HG03097 (cell line): ENCODE data around the gene LGI1.

Source experiments
- ATAC-seq: cut with Tn5 transposase; IDR thresholded peaks from one replicate; pipeline ENCODE4 v1.9.1; 2021; ENCODE audit not compliant: unreplicated experiment, low FRiP score

Gene LGI1

DNA sequence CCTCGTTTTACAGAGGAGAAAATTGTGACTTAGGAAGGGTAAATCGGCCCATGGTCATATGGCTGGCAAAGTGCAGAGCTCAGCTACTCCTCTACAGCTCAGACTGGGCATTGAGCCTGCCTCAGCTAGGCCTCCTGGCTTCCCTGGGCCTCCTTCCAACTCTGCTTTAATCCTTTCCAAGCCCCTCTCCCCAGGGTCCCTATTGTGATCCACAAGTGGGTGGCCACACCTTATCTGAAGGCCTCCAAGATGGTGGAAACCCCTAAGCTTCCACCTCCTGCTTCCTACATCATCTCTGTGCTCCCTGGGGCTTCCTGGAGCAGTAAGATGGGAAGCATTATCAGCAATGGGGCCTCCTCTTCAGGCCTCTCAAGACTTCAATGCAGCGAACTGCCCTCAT lies 3.0 kb upstream of the LGI1 start:
- ATAC-seq: no peak

DNA sequence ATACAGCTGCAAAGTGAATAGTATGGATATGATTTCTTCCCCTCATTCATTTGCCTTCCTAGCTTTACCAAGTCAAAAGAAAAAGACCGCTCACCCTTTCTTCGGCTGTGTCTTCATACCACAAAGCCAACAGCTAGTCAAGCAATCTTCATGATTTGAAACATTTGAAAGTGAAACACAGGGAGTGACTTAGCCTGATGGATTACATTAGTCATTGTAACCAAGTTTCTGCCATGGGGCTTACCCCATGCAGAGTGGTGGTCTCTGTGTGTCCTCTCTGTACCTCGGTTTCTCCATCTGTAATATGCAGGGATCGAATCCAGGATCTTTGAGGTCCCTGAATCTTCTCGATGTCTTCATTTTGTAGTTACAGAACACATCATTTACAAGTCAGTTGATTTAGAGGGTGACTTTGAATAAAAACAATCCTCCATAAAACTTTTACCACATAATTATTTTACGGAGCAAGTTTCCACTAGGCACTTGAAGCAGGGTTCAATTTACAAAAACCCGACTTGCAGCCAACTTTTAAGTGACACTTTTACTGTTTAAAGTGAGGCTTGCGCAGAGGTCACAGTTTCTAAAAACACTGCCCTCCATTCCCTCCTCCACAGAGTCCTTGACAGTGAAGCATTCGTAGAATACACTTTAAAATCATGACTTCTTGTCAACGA lies 2.2 kb upstream of the LGI1 start:
- ATAC-seq: no peak

DNA sequence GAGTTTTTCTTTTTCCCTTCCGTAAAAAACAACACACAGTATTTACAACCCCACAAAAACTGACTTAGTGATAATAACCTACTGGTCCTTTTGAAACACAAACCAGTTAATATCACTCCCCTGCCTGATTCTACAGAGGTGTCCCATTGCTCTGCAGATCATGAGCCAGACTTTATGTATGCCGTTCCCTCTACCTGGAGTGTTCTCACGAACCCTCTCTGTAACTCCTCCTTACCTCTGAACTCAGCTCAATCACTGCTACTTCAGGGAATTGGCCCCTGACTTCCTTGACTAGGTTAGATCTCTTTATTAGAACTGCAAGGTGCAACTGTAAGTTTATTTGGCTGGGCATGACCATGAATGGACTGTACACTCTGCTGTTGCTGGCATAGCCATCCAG lies 1.6 kb upstream of the LGI1 start:
- ATAC-seq: no peak

DNA sequence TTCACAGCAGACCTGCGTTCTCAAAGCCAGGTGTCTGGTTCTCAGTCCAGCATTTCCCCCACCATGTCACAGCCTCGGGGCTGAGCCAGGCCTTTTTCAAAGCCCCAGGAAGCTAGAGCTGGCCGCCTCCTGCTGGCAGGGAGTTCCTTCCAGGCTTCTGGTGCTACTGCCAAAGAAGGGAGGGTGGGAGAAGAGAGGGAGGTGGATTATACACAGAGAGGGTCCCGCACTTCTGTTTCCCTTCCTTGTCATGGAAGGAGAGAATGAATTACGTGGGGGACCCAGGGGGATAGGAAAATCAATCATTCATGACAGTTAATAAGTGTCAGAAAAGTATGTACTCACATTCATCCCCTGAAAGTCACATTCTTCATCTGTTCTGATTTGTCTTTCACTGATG lies 600 bp upstream of the LGI1 start:
- ATAC-seq: no peak

DNA sequence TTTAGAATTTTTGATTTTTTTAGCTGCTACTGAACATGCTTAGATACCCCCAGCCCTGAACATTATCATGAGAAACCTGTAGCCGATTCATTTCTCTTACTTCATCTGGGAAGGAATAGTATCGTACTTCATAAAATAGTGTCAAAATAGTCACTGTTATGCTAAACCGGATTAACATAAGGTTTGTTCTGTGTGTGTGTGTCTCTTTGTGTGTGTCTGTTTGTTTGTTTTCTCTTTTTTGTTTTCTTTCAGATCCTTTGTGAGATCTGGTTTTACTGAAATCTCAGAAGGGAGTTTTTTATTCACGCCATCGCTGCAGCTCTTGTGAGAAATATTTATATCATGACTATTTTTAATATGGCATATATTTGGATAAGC lies 761 bp downstream of the LGI1 start:
- no peak for ATAC-seq

DNA sequence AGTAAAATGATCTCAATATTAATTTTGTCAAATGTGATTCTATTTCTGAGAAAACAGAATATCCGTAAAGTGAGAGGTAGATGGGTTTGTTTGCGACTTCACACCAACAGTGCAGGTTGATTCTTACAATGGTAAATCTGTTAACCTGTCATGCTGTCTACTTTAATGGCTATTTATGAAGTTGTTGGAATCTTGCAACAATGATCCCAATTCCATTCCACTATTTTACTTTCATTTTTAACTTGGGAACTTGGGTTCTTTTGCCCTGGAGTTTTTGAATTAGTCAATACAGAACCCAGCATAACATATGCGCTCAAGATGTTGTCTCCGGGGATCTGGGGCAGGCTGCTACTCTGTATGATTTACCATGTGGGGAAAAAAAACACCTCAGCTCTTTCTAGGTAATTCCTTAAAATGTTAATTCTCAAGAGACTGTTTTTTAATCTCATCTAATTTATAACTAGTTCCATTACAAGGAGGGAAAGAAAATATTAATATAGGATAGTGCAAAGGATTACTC lies 1.2 kb downstream of the LGI1 start:
- no peak for ATAC-seq

DNA sequence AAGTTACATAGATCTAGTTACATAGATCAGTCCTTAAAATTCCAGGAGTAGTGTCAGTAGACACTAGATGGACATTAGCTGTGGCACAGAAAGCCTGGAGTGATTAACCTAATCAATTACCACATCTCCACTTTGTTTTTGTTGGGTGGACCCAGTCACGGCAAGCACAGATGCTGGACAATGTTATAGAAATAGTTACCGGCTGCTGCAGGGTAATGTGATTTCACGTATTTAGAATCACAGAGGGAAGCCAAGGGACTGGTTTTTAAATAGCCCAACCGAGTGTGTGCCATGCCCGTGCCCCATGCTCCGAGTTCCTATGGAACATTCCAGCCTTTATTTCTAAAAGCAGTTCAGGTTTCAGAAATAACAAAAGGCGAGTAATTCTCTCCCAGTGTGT lies 2.8 kb downstream of the LGI1 start:
- ATAC-seq: no peak

DNA sequence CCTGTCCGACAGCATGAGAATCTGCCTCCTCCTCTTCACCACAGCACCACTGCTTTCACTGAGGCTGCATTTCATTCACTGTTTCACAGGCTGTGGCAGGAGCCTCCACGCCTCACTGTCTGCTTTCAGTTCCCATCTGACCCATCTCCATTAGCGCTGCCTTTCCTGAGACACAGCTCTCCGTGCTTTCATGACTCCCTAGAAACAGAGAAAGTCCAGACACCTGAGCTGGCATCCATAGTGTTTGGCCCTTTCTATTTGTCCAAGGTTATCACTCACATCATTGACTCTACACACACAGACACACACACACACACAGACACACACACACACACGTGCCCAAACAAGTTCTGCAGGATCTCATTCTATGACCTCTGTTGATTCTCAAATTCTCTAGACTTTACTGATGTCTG lies 5.2 kb downstream of the LGI1 start:
- no peak for ATAC-seq

DNA sequence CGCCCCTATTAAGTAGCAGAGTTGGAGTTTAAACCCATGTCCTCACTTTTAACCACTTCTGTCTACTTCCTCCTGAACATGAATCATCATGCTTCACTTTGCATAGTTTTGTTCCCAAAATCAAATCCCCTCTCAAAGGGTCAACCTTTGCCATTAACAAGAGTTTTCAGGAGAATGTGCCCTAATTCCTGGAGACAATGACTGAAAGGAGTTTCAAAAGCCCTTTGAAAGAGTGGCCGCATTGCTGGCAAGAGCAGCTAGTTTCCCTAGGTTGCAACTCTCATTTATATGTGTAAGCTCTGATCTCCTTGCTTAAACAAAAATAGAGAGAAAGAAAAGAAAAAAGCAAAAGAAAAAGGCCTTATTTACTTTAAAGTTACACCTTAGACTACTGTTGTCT lies 9.2 kb downstream of the LGI1 start:
- no peak for ATAC-seq

DNA sequence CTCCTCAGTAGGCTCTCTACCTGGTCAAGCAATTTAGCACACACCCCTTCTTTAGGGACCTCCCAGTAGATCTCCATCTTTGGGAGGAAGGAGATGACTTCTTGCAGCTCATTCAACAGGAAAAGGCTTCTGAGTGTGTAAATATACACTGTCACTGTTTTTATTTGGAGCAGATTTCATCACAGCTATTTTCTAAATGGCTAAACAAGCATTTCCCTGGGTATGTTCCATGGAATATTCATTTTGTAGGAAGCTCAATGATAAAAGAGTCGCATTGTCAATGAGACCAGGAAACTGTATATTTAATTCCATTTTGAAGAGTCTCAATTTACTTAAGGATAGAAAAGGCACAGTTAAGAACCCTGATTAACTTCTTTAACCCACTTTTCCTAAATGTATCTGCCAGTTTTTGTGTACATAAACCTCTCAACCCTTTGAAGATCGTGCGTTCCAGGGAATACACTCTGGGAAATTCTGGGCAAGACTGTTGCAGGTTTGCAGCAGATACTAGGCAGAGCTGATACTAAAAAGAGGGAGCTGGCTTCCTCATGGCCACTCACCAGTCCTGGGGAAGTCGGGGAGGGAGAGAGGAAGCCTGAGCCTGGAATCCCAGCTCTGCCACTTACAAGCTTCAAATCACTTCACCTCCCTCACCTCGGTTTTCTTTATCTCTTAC lies 10.1 kb downstream of the LGI1 start:
- ATAC-seq: no peak

DNA sequence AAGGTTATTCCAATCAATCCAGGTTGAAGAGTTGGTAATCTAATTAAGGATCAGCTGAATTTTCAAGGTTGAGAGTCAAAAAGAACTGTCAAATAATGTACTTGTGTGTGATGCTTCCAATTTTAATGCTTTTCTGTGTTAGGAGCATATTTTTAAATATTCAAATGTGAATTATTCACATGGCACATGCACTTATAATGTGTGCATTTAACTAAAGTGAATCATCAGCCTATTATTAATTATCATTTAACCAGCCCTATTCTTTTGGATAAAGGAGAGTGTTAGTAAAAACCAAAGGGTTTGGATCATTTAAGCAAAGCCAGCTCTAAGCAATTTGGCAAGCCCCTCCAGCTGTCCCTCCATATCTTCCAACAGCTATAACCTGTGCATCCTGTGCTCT lies 11.2 kb downstream of the LGI1 start:
- ATAC-seq: no peak

DNA sequence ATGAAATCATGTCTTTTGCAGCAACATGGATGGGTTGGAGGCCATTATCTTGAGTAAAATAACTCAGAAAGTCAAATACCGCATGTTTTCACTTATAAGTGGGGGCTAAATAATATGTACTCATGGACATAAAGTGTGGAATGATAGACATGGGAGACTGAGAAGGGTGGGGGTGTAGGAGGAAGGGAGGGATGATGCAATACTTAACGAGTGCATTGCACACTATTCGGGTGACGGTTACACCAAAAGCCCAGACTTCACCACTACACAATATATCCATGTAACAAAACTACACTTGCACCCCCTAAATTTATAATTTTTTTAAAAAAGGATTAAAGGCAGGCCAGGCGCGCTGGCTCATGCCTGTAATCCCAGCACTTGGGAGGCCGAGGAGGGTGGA lies 13.6 kb downstream of the LGI1 start:
- ATAC-seq: no peak

DNA sequence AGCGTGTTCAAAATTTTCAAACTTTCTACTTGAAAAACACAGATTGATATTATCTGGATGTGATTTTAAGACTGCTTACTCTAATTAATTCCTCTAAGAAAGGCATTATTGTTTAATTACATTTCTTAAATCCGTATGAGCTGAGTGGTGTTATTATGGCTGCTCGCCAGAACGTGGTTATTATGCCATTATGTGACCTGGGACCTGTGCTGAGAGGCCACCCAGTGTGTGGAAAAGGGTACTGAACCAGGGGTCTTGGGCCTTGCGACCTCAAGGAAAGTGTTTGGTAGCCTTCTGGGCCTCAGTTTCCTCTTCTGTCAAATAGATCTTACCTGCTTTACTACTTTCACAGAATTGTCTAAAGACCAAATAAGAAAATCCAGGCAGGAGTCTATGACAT lies 15.4 kb downstream of the LGI1 start:
- no peak for ATAC-seq

DNA sequence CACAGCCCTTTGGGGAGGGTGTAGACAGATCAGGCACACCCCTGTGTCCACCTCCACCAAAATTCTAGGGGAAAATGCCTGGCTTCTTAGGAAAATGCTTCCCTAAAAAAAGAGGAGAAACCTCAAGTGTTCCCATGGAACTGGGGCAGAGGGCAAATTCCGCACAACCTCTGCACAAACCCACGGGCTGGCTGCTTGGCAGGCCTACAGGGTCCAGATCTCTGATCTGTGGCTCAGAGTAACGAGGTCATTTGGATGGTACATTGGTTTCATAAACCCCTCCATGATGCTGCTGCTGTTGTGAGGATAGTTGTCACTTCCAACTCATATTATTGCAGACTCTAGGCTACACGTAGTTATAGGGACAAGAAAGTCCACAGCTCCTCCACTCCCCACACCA lies 16.0 kb downstream of the LGI1 start:
- no peak for ATAC-seq

DNA sequence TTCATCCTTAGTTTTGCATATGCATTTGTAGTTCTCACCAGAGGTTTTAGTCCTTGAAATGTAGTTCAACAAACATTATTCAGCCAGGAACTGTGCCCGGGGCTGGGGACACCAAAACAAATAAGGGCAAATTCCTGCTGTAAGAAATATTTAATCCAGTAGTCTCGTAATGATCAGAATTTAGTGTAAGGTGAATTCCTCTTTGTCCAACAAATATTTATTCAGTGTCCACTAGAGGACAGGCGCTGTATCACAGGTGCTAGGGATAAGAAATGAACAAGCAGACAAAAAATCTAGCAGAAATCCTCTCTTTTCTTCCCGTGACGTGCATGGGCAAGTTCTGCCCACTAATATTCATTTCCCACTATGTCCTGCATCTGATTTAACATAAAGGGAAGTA lies 17.6 kb downstream of the LGI1 start:
- no peak for ATAC-seq

DNA sequence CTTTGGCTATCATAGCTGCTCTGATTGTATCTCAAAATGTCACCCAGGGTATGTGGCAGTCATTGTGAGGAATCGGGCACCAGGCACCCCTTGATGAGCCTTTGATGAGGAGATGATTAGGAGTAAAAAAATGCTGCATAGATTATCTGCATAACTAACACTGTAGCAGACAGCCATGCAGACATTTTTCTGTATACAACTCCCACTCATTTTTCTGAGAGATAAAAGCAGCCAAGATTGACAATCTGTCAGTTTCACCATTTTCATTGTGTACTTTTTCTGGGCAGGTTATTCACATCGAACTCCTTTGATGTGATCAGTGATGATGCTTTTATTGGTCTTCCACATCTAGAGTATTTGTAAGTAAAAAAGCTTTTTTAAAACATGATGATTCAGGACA lies 19.4 kb downstream of the LGI1 start:
- ATAC-seq: no peak

DNA sequence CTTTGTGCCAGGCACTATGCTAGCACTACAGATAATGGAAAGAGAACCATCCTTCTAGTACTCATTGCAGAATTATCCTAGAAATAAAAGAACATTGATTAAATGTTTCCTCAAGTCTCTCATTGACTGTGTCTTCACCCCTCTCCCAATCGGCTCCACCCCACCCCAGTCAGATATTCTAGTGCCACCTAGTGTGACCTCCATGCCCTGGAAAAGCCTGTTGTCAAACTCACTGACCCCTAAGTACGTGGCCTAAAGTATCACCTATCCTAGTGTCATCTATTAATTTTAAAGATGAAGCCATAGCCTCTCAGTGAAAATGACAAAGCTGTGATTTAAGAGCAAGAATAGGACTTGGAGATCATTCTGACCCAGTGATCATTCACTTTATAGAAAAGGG lies 26.3 kb downstream of the LGI1 start:
- no peak for ATAC-seq

DNA sequence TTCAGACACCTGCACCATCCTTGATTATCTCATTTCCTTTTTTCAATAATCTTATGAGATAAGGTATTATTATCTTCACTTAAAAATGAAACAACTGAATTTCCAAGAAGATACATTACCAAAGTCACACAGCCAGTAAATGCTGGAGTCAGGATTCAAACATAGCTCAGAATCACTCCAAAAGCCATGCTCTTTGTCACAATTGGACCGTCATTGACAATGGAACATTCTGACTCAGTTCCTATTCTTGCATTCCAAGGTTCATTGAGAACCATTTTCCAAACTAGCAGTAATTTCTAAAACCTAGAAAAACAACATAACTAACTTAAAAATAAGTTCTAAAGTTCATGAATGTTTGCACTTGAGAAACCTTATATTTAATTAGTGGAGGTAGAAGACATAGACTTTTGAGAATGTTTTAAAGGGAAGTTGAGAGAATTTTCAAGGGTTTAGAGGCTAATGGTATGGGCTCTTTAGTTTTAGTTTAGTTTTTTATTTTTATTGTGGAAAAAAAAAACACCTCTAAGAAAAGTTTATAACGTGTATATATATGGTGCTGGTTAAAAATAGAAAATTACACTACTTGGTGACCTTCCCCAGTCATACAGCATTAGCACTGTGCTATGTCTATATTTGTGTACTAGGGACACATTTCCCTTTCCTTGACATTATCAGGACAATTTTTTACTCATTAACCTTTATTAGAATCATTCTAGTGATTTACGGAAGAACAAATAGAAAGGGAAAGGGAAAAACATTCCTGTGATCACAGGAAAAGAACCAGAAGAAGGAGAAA lies 30.9 kb downstream of the LGI1 start:
- no peak for ATAC-seq

DNA sequence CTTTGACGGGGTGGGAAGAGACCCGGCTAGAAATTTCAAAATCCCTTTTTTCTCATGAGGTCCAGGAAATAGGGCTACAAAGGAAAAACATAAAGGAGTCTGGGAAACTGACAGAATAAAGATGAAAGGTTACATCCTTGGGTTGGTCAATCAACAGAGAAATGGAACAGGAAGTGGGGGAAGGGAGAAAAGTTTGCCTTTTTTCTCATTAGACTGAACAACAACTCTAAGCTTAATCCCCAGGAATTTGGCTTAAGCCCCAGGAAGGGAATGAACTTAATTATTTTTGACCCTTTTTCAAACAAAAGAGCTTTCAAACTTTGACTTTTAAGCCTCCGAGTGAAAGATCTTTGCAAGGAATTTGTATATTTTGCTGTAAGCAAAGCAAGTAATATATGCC lies 32.7 kb downstream of the LGI1 start:
- no peak for ATAC-seq

DNA sequence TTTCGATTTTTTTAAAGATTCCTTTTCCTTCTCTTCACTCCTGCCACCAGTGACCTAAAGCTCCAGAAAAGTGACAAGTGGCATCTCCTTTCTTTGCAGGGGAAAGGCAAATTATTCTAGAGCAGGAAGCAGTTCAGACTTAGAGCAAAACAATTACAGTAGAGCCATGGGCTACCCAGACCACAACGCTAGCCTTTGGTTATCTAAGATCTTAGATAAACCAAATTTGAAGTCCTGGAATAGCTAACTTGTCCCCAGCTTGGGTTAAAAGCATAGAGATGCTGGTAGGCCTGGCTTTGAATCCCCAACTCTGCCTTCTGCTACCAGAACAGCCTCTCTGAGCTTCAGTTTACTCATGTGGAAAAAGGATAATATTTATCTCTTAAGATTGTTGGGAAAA lies 38.4 kb downstream of the LGI1 start:
- no peak for ATAC-seq

DNA sequence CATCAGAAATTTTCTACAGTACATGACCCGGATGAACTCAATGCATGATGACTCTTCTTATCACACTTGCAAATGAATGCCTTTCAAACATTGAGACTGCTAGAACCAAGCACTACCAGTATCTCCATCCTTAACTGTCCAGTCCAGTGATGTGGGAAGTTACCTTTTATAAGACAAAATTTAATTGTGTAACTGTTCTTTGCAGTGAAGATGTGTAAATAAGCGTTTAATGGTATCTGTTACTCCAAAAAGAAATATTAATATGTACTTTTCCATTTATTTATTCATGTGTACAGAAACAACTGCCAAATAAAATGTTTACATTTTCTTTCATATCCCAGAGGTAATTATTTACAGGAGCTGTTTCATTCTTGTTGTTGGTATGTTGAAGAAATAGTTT lies 40.1 kb downstream of the LGI1 start:
- no peak for ATAC-seq
